Astrocyte (in vitro differentiated cells and primary cell): ENCODE measurements around the gene MAP1LC3A.
A peak's percentile ranks its signal among the peaks of the same experiment; 100 is the strongest.

Experiments
- EZH2 ChIP-seq: IDR thresholded peaks from 2 replicates; pipeline ENCODE4 v1.6.1; 2012; ENCODE audit warnings: mild to moderate bottlenecking, low read length, inconsistent platforms; ENCODE audit not compliant: insufficient read depth
- TF ChIP-seq, protein P1 (sequence below): IDR thresholded peaks from 2 replicates; pipeline ENCODE4 v1.5.1; 2011; ENCODE audit warnings: low read depth, mild to moderate bottlenecking, inconsistent platforms, low read length, moderate library complexity; ENCODE audit not compliant: insufficient read depth

GRCh38 chr20:34579191-34579978, 20.9 kb downstream of the MAP1LC3A start:
- TF ChIP-seq, protein P1, sequence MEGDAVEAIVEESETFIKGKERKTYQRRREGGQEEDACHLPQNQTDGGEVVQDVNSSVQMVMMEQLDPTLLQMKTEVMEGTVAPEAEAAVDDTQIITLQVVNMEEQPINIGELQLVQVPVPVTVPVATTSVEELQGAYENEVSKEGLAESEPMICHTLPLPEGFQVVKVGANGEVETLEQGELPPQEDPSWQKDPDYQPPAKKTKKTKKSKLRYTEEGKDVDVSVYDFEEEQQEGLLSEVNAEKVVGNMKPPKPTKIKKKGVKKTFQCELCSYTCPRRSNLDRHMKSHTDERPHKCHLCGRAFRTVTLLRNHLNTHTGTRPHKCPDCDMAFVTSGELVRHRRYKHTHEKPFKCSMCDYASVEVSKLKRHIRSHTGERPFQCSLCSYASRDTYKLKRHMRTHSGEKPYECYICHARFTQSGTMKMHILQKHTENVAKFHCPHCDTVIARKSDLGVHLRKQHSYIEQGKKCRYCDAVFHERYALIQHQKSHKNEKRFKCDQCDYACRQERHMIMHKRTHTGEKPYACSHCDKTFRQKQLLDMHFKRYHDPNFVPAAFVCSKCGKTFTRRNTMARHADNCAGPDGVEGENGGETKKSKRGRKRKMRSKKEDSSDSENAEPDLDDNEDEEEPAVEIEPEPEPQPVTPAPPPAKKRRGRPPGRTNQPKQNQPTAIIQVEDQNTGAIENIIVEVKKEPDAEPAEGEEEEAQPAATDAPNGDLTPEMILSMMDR, result peak; percentile 65
- TF ChIP-seq EZH2, result no peak
